GM12892 (cell line): ENCODE results near the gene NHERF2.

Experiments
- POLR2A ChIP-seq: IDR thresholded peaks from 2 replicates; pipeline ENCODE4 v1.6.1; 2011; ENCODE audit warnings: low read depth, low read length, control low read depth
- POLR2AphosphoS5 ChIP-seq: IDR thresholded peaks from 2 replicates; pipeline ENCODE4 v1.6.1; 2011; ENCODE audit warnings: low read depth, low read length, control low read depth

- TF ChIP-seq POLR2A, result no peak
- TF ChIP-seq POLR2AphosphoS5, result no peak
Observed at GRCh38 chr16:2079311-2079800, 52.7 kb downstream of the NHERF2 start.
